HepG2 (cell line): Measurements from ENCODE around the gene COG1.

ENCODE experiments used
- ATF2 ChIP-seq: sonication (generic); formaldehyde crosslinking; IDR thresholded peaks from 2 replicates; pipeline ENCODE4 v1.4.0; 2020; ENCODE audit warnings: missing genetic modification reagents
- BHLHE40 ChIP-seq: IDR thresholded peaks from 2 replicates; pipeline ENCODE4 v1.6.1; 2011; ENCODE audit warnings: low read length, improper control_type of control experiment
- JUNB ChIP-seq: sonication (generic); formaldehyde crosslinking; IDR thresholded peaks from 2 replicates; pipeline ENCODE4 v1.8.0; 2022; ENCODE audit warnings: missing genetic modification reagents, mild to moderate bottlenecking, borderline replicate concordance
- NFYC ChIP-seq: IDR thresholded peaks from 2 replicates; pipeline ENCODE4 v1.6.1; 2016; ENCODE audit warnings: missing genetic modification reagents, missing compliant biosample characterization
- ZBTB20 ChIP-seq: sonication (generic); formaldehyde crosslinking; IDR thresholded peaks from 2 replicates; pipeline ENCODE4 v1.8.1; 2023; ENCODE audit warnings: missing genetic modification reagents, low read depth, mild to moderate bottlenecking, borderline replicate concordance
- ZNF747 ChIP-seq: sonication (generic); formaldehyde crosslinking; IDR thresholded peaks from 2 replicates; pipeline ENCODE4 v1.8.1; 2023; ENCODE audit warnings: missing genetic modification reagents, mild to moderate bottlenecking, borderline replicate concordance
- ZNF772 ChIP-seq: sonication (generic); formaldehyde crosslinking; IDR thresholded peaks from 2 replicates; pipeline ENCODE4 v1.5.0; 2020; ENCODE audit warnings: mild to moderate bottlenecking, missing genetic modification reagents

GRCh38 chr17:73257516-73257915 lies 64.7 kb downstream of the COG1 start:
- TF ChIP-seq JUNB (no peak), BHLHE40 (no peak), ZNF772 (CRISPR knock-in tag) (no peak), ZBTB20 (CRISPR knock-in tag) (no peak), ATF2 (no peak), NFYC (CRISPR knock-in tag) (no peak), ZNF747 (CRISPR knock-in tag) (no peak)
